ENCODE measurements around the gene PROX1. TPM values are rescaled to one million over a fixed set of nuclear protein-coding genes. Genes with fewer than 3 reads are reported as not detected.

The PROX1 gene
- total and polyA plus RNA-seq, 2 of the 8 experiments (the other 6 are each of a cell fraction or from before 2014, with no cell fraction given), result 0.30 to 2.0 TPM

- TF ChIP-seq CTCF (IDR thresholded peaks at IDR 0.05; ENCODE audit: control extremely low read depth in 1 of 3, insufficient read depth in 1 of 3, low read depth in 1 of 3, low read length in 3 of 3) (no peak), NANOG (IDR thresholded peaks at IDR 0.05; ENCODE audit: insufficient read depth, low read depth, low read length, poor library complexity, severe bottlenecking) (no peak), CBX8 (IDR thresholded peaks at IDR 0.05; ENCODE audit: borderline replicate concordance, low read depth, low read length) (no peak), TCF12 (IDR thresholded peaks at IDR 0.05; ENCODE audit: low read depth, low read length) (no peak), ASH2L (IDR thresholded peaks at IDR 0.05; ENCODE audit: low read length) (no peak), CHD2 (IDR thresholded peaks at IDR 0.05; ENCODE audit: low read length) (no peak), JUND (IDR thresholded peaks at IDR 0.05; ENCODE audit: low read length) (no peak), E2F6 (IDR thresholded peaks at IDR 0.05) (no peak), GABPA (IDR thresholded peaks at IDR 0.05; ENCODE audit: borderline replicate concordance, insufficient read depth, low read length) (no peak)
Observed at GRCh38 chr1:214037468-214037867, 49.7 kb downstream of the PROX1 start (continued).
